Measurements from ENCODE around the gene PROCA1.
A peak's percentile ranks its signal among the peaks of the same experiment; 100 is the strongest.

- TF ChIP-seq CTCF (IDR thresholded peaks at IDR 0.05) (peak; percentile 98 to 99 (median 99)), POLR2A (IDR thresholded peaks at IDR 0.05) (no peak), EP300 (IDR thresholded peaks at IDR 0.05) (no peak)
These were observed 38.7 kb upstream of the PROCA1 start for GRCh38 chr17:28750178-28751047.
